GM19455 (cell line): Measurements from ENCODE around the gene C1QTNF12.

Experiments used
- ATAC-seq: cut with Tn5 transposase; IDR thresholded peaks from one replicate; pipeline ENCODE4 v1.9.1; 2021; ENCODE audit not compliant: unreplicated experiment

The C1QTNF12 gene

GRCh38 chr1:1229770-1230169 is 16.8 kb downstream of the C1QTNF12 start:
- no peak for ATAC-seq

- no peak for ATAC-seq
Measured at GRCh38 chr1:1228596-1229321, 17.8 kb downstream of the C1QTNF12 start.

- no peak for ATAC-seq
Measured at GRCh38 chr1:1228187-1228586, 18.3 kb downstream of the C1QTNF12 start.

GRCh38 chr1:1227386-1227785 is 19.1 kb downstream of the C1QTNF12 start:
- ATAC-seq = no peak

DNA sequence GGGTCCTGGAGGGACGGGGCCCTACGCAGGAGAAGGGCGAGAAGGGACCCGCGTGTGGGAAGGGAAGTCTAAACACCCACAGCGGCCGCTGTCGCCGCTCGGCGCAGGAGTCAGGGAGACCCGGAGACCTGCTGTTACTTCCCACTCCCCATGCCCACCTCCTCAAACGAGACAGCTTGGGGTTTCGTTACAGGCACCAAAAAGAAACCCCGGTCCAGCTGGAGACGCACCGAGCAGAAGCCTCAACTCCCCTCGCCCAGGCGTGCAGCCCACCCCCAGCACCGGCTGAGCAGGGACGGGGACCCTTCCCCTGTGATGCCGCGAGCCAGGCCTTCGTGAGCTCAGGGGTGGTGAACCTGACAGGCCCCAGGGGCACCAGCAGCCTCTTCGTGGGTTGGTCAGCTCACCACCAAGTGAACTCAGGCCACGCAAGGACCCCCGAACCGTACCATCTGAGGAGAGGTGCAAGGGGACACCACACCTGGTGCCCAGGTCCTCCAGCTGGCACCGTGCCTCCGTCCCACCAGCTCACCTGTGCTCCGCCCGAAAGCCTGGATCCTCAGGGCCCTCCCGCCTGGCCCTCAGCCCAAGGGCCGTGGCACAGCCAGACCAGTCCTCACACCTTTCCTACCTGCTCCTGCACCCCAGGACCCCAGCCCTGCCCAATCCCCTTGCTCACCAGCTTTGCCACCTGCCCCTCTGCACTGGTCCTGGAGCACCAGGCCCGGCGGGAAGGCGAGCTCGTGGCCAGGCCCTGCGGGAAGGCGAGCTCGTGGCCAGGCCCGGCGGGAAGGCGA is 19.8 kb downstream of the C1QTNF12 start:
- ATAC-seq = no peak

GRCh38 chr1:1225913-1226312 is 20.6 kb downstream of the C1QTNF12 start:
- no peak for ATAC-seq

DNA sequence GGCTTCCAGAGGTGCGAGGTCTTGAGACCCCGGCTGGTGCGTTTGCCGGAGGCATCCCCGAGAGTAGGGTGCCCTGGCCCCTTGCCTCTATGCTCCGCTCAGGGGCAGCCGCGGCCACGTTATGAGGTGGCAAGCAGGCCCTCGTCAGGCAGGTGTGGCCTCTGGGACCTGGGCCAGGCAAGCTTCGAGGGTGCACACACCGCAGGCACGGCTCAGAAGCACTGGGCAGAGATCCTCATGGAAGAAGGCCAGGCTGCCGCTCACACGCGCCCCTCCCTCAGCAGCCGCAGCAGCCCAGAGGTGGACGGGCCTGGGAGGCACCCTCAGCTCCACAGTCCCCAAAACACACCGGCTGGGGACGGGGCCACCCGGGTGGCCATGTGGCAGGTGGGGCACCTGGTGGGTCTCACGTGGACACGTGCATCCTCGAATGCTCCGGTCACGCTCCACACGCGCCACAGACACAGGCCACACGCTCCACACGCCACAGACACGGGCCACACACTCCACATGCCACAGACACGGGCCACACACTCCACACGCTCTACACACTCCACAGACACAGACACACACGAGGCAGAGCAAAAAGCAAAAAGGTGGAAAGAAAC is 21.2 kb downstream of the C1QTNF12 start:
- ATAC-seq = no peak

- no peak for ATAC-seq
Measured at GRCh38 chr1:1223891-1224290, 22.6 kb downstream of the C1QTNF12 start.

- ATAC-seq = no peak
Measured at GRCh38 chr1:1223321-1223720, 23.2 kb downstream of the C1QTNF12 start.

GRCh38 chr1:1222575-1223225 is 23.8 kb downstream of the C1QTNF12 start:
- ATAC-seq = no peak

- no peak for ATAC-seq
Measured at GRCh38 chr1:1221887-1222574, 24.5 kb downstream of the C1QTNF12 start.

DNA sequence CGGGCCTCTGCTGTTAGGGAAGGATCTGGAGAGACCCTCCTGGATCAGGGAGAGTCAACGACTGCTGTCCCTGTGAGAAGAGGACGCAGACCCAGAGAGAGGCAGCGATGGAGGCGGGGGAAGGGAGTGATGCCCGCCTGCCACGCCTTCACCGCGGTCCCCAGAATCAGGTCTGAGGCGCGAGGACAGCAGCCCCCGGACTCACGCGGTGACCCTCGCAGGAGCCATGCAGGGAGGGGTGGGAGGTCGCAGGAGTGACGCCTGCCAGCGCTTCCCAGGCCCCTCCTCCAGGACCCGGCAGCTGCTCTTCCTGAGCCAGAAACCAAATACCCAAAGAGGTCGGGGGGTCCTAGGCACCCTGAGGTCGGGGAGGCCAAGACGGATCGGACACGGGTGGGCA is 26.3 kb downstream of the C1QTNF12 start:
- ATAC-seq = no peak

DNA sequence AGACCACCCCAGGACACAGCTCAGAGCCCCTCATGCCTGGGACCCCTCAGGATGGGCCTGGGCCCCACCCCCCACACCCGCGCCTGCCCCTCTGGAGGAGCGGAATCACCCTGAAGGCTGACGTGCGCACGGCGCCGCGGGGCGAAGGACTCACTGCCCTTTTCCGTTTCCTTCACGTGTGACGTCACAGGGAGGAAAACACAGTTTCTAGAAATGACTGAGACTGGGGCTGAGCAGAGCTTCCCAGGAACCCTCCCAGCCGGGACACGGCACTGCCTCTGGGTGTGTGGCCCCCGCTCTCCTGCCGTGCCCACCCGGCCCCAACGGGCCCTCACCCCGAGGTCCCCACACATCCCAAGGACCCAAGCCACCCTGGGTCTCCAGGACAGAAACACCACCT is 27.2 kb downstream of the C1QTNF12 start:
- ATAC-seq = no peak

- ATAC-seq = no peak
Measured at GRCh38 chr1:1218524-1219200, 27.9 kb downstream of the C1QTNF12 start.

GRCh38 chr1:1217621-1218523 is 28.6 kb downstream of the C1QTNF12 start:
- no peak for ATAC-seq

GRCh38 chr1:1216770-1217620 is 29.5 kb downstream of the C1QTNF12 start:
- ATAC-seq = no peak

GRCh38 chr1:1215881-1216605 is 30.5 kb downstream of the C1QTNF12 start:
- ATAC-seq = no peak
